ENCODE data around the gene MARCHF10.

GRCh38 chr17:62802561-62803205, 5.4 kb downstream of the MARCHF10 start:
- TF ChIP-seq, protein P1, sequence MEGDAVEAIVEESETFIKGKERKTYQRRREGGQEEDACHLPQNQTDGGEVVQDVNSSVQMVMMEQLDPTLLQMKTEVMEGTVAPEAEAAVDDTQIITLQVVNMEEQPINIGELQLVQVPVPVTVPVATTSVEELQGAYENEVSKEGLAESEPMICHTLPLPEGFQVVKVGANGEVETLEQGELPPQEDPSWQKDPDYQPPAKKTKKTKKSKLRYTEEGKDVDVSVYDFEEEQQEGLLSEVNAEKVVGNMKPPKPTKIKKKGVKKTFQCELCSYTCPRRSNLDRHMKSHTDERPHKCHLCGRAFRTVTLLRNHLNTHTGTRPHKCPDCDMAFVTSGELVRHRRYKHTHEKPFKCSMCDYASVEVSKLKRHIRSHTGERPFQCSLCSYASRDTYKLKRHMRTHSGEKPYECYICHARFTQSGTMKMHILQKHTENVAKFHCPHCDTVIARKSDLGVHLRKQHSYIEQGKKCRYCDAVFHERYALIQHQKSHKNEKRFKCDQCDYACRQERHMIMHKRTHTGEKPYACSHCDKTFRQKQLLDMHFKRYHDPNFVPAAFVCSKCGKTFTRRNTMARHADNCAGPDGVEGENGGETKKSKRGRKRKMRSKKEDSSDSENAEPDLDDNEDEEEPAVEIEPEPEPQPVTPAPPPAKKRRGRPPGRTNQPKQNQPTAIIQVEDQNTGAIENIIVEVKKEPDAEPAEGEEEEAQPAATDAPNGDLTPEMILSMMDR (IDR thresholded peaks at IDR 0.05), result no peak
- TF ChIP-seq POLR2AphosphoS5 (IDR thresholded peaks at IDR 0.05), result no peak

Data from breast epithelium (tissue), 3 donors.